CD14-positive monocyte (primary cell): ENCODE data around the gene FBXL16. TPM values are rescaled to one million over a fixed set of nuclear protein-coding genes. Genes with fewer than 3 reads are reported as not detected.
A peak's percentile ranks its signal among the peaks of the same experiment; 100 is the strongest.

Experiments
- DNase-seq, 3 donors: peaks; one replicate each; pipeline ENCODE4 v3.0.0-alpha.2; 2011 to 2022
- H2AFZ ChIP-seq: 2 replicates; pipeline ENCODE4 v1.6.0; 2012; ENCODE audit warnings: mild to moderate bottlenecking, low read depth, low read length, inconsistent platforms; ENCODE audit not compliant: insufficient read depth, poor library complexity, severe bottlenecking
- H3K27ac ChIP-seq, 2 donors: 1 replicate in 1 of 2; 2 replicates in 1 of 2; pipeline ENCODE4 v1.5.1; 2012 to 2013; ENCODE audit warnings: low read length in 2 of 2, control low read depth in 1 of 2, inconsistent platforms in 1 of 2, low read depth in 1 of 2, mild to moderate bottlenecking in 1 of 2
- H3K27me3 ChIP-seq, 2 donors: one replicate each; pipeline versions ENCODE4 v1.6.0 to v1.6.1; 2011 to 2013; ENCODE audit warnings: low read length in 2 of 2; ENCODE audit not compliant: control insufficient read depth in 2 of 2, insufficient read depth in 2 of 2
- H3K36me3 ChIP-seq, 2 donors: replicated peaks in 1 of 2; 1 replicate in 1 of 2; 2 replicates in 1 of 2; pipeline versions ENCODE4 v1.5.1 to v1.6.1; 2012 to 2013; ENCODE audit warnings: low read length in 2 of 2, control low read depth in 1 of 2, inconsistent platforms in 1 of 2, mild to moderate bottlenecking in 1 of 2; ENCODE audit not compliant: insufficient read depth in 2 of 2, control insufficient read depth in 1 of 2
- H3K4me1 ChIP-seq, 2 donors: 1 replicate in 1 of 2; 2 replicates in 1 of 2; pipeline versions ENCODE4 v1.5.1 to v1.6.1; 2012 to 2013; ENCODE audit warnings: low read length in 2 of 2, control low read depth in 1 of 2, inconsistent platforms in 1 of 2, mild to moderate bottlenecking in 1 of 2, moderate library complexity in 1 of 2; ENCODE audit not compliant: insufficient read depth in 2 of 2, control insufficient read depth in 1 of 2
- H3K4me2 ChIP-seq: replicated peaks from 2 replicates; pipeline ENCODE3; 2012; ENCODE audit warnings: low read length, moderate library complexity, mild to moderate bottlenecking; ENCODE audit not compliant: poor library complexity, severe bottlenecking; ENCODE audit errors: extremely low read depth
- H3K4me3 ChIP-seq, 3 experiments: fragments of 200-600 bp in 1 of 3; sonication (generic) in 1 of 3; replicated peaks in 1 of 3; 1 replicate in 2 of 3; 2 replicates in 1 of 3; pipeline ENCODE4 v1.5.1; 2011 to 2013; ENCODE audit warnings: low read length in 3 of 3, mild to moderate bottlenecking in 3 of 3, control low read depth in 2 of 3, low read depth in 2 of 3, inconsistent platforms in 1 of 3, moderate library complexity in 1 of 3
- H3K79me2 ChIP-seq: 2 replicates; pipeline ENCODE4 v1.6.0; 2012; ENCODE audit warnings: mild to moderate bottlenecking, control low read depth, inconsistent platforms, low read length, moderate library complexity; ENCODE audit not compliant: insufficient read depth
- H3K9ac ChIP-seq: 2 replicates; pipeline ENCODE4 v1.6.0; 2017; ENCODE audit warnings: low read length, mild to moderate bottlenecking; ENCODE audit not compliant: insufficient read depth, poor library complexity, severe bottlenecking
- H3K9me3 ChIP-seq, 2 donors: replicated peaks in 1 of 2; 1 replicate in 1 of 2; 2 replicates in 1 of 2; pipeline versions ENCODE4 v1.5.1 to v1.6.1; 2012 to 2013; ENCODE audit warnings: low read length in 2 of 2, control low read depth in 1 of 2; ENCODE audit not compliant: control insufficient read depth in 1 of 2, insufficient read depth in 1 of 2
- H4K20me1 ChIP-seq: 2 replicates; pipeline ENCODE4 v1.6.0; 2012; ENCODE audit warnings: mild to moderate bottlenecking, low read length, control low read depth, moderate library complexity; ENCODE audit not compliant: insufficient read depth
- H3K27ac Mint-ChIP-seq, 7 donors: one replicate each; pipeline ENCODE4 v1.8.0; 2020; ENCODE audit warnings: mild to moderate bottlenecking in 7 of 7, mixed read lengths in 7 of 7, moderate library complexity in 6 of 7, inconsistent platforms in 2 of 7
- H3K27me3 Mint-ChIP-seq, 3 donors: one replicate each; pipeline ENCODE4 v1.8.0; 2021 to 2022; ENCODE audit warnings: low read depth in 3 of 3, mild to moderate bottlenecking in 3 of 3, mixed read lengths in 3 of 3, moderate library complexity in 3 of 3, inconsistent platforms in 1 of 3
- H3K36me3 Mint-ChIP-seq, 2 donors: one replicate each; pipeline ENCODE4 v1.8.0; 2020; ENCODE audit warnings: mixed read lengths in 2 of 2, inconsistent platforms in 1 of 2, mild to moderate bottlenecking in 1 of 2
- H3K4me1 Mint-ChIP-seq: one replicate; pipeline ENCODE4 v1.8.0; 2020; ENCODE audit warnings: mild to moderate bottlenecking, mixed read lengths
- H3K4me3 Mint-ChIP-seq, 2 donors: one replicate each; pipeline ENCODE4 v1.8.0; 2020; ENCODE audit warnings: mild to moderate bottlenecking in 2 of 2, mixed read lengths in 2 of 2, moderate library complexity in 1 of 2
- H3K9me3 Mint-ChIP-seq, 7 donors: one replicate each; pipeline ENCODE4 v1.8.0; 2020 to 2022; ENCODE audit warnings: mixed read lengths in 7 of 7, mild to moderate bottlenecking in 6 of 7, moderate library complexity in 6 of 7, inconsistent platforms in 2 of 7
- WGBS: methylation state at CpG from one replicate; pipeline ENCODE4 v1.1.5; 2013; ENCODE audit warnings: missing lambda C conversion rate; ENCODE audit not compliant: insufficient coverage; 5-methylcytosine and 5-hydroxymethylcytosine counted together
- intact Hi-C, 2 donors: fragments of 100-400 bp; cut with micrococcal nuclease; formaldehyde crosslinking; loops; one replicate each; pipeline versions ENCODE4 v1.15.0 to v1.15.1; 2023
- polyA plus RNA-seq, 3 donors: library from polyadenylated mRNA; depleted of rRNA in 1 of 3; unstranded in 2 of 3; stranded (reverse) in 1 of 3; fragments of 300-500 nt in 2 of 3; fragments of >200 nt in 1 of 3; fragmentation: Illumina TruSeq in 2 of 3; gene quantifications; 1 replicate in 2 of 3; 2 replicates in 1 of 3; pipeline ENCODE4 v1.2.3, GENCODE V29; 2012 to 2021
- TF ChIP-seq, protein P1 (sequence below): fragments of 200-600 bp; IDR thresholded peaks from one replicate; pipeline ENCODE4 v1.8.0; 2022; ENCODE audit warnings: antibody characterized with exemption, mild to moderate bottlenecking

FBXL16 gene
- polyA plus RNA-seq, 3 donors, result 0.28 to 1.0 (median 0.49) TPM

DNA sequence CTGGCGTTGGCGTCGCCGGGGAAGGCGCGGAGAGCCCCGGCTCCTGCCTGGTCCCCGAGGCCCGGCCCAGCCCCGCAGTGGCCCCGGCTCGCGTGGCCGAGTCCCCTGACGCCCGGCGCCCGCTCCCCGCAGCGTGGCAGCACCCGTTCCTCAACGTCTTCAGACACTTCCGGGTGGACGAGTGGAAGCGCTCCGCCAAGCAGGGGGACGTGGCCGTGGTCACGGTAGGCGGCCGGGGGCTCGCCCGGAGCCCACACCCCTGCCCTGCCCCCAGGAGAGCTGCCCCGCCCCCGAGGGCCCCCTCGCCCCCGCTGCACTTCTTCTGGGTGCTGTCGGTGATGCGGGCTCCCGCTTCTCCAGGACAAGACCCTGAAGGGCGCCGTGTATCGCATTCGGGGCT, 56.0 kb downstream of the FBXL16 start:
- Histone ChIP-seq H3K79me2 (peaks cover 10% of the 10 kb centered on the region), H3K9me3 (no peaks in the 10 kb centered on the region), H3K4me1 (peaks cover 18 to 37% of the 10 kb centered on the region in 2 donors), H2AFZ (peak overlapping the region; percentile 94), H3K4me2 (peak overlapping the region; percentile 85), H3K9ac (peak overlapping the region; percentile 85), H3K27ac (no peak overlapping the region), H3K27me3 (no peaks in the 10 kb centered on the region), H4K20me1 (peaks cover 31% of the 10 kb centered on the region), H3K4me3 (peak overlapping the region; percentile 9 to 79 (median 36)), H3K36me3 (no peaks in the 10 kb centered on the region)
- Mint-ChIP-seq H3K27me3 (peaks cover 0 to 3% (median 0%) of the 10 kb centered on the region in 3 donors), H3K9me3 (peaks cover 0 to 2% (median 0%) of the 10 kb centered on the region in 7 donors), H3K4me1 (peaks cover 25% of the 10 kb centered on the region), H3K4me3 (peak overlapping the region; percentile 59 to 68), H3K36me3 (peaks cover 1 to 20% of the 10 kb centered on the region in 2 donors), H3K27ac (no peak overlapping the region)
- DNase-seq, result no peak
- intact Hi-C loops, result loop anchor here in 1 of 2 donors (5.0 kb wide), 1 partner anchor 67 kb away; no protein-coding TSS in a partner anchor
- TF ChIP-seq, protein P1, sequence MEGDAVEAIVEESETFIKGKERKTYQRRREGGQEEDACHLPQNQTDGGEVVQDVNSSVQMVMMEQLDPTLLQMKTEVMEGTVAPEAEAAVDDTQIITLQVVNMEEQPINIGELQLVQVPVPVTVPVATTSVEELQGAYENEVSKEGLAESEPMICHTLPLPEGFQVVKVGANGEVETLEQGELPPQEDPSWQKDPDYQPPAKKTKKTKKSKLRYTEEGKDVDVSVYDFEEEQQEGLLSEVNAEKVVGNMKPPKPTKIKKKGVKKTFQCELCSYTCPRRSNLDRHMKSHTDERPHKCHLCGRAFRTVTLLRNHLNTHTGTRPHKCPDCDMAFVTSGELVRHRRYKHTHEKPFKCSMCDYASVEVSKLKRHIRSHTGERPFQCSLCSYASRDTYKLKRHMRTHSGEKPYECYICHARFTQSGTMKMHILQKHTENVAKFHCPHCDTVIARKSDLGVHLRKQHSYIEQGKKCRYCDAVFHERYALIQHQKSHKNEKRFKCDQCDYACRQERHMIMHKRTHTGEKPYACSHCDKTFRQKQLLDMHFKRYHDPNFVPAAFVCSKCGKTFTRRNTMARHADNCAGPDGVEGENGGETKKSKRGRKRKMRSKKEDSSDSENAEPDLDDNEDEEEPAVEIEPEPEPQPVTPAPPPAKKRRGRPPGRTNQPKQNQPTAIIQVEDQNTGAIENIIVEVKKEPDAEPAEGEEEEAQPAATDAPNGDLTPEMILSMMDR, result no peak
- WGBS, result 2% methylated on average over 44 of the region's 44 CpGs

DNA sequence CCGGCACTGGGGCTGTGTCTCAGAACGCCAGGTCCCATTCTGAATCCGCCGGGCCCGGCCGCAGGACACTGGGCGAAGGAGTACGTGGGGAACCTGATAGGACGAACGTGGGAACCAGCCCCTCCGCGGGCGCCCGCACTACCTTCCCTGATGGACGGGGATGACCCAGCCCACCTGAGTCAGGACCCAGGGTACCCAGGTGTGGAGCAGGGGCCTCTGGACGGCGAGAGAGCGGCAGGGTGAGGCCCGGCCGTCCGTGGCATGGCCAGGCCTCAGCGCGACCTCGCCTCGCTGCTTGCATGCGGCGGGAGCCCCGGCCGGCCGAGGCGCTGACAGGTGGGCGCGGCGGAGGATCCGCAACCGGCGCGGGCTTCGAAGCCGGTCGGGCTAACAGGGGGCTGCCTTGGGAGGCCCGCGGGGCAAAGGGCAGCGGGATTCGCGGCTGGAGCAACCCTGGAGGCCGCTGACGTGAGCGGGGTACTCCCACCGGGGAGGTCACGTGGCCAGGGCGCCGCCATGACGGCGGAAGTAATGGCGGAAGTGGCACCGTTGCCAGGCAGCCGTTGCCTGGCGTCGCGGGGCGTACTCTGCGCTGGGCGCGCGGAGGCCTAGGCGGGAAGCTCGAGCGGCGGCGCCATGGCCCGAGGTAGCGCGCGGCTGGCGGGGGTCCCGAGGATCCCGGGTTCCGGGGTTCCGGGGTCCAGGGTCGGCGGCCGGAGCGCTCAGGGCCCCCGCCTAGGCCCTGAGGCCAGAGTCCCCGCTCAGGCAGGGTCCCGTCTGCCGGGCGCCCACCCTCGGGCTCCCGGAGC, 56.6 kb downstream of the FBXL16 start, which contains the start of gene WDR90:
WDR90 (plus strand) TSS at position 585 of the 809 bp plus-strand sequence; CDS start at position 637, 52 bp downstream.
- H3K4me3 Mint-ChIP-seq, result peak within 1 kb of the TSS; percentile 73 to 85
- Histone ChIP-seq H3K27me3 (no peaks in the 10 kb centered on the region), H4K20me1 (peaks cover 38% of the 10 kb centered on the region), H3K4me2 (peak within 1 kb of the TSS; percentile 85), H3K36me3 (no peaks in the 10 kb centered on the region), H3K9me3 (no peaks in the 10 kb centered on the region), H2AFZ (peak within 1 kb of the TSS; percentile 94), H3K9ac (peak within 1 kb of the TSS; percentile 85), H3K27ac (peak within 1 kb of the TSS; percentile 82 to 90), H3K4me3 (peak within 1 kb of the TSS; percentile 36 to 79 (median 67)), H3K4me1 (peaks cover 18 to 39% of the 10 kb centered on the region in 2 donors), H3K79me2 (peaks cover 10% of the 10 kb centered on the region)
- intact Hi-C loops, result no loop called here
- TF ChIP-seq, protein P1, result no peak
- DNase-seq, result peak; percentile 91 to 94 (median 94)
- H3K9me3 Mint-ChIP-seq, result peaks cover 0 to 2% (median 0%) of the 10 kb centered on the region in 7 donors
- peak within 1 kb of the TSS; percentile 72 to 91 (median 87) for H3K27ac Mint-ChIP-seq
- H3K4me1 Mint-ChIP-seq, result peaks cover 32% of the 10 kb centered on the region
- WGBS, result under 1% methylated on average over 91 of the region's 91 CpGs
- H3K36me3 Mint-ChIP-seq, result peaks cover 5 to 21% of the 10 kb centered on the region in 2 donors
- H3K27me3 Mint-ChIP-seq, result peaks cover 0 to 3% (median 0%) of the 10 kb centered on the region in 3 donors
